HEK293T (cell line): ENCODE measurements around the gene FBRSL1.

Source experiments
- ARNT ChIP-seq: fragments of 450-650 bp; IDR thresholded peaks from 2 replicates; pipeline ENCODE4 v1.6.1; 2017; ENCODE audit warnings: mild to moderate bottlenecking
- BHLHE40 ChIP-seq: fragments of 450-650 bp; IDR thresholded peaks from 2 replicates; pipeline ENCODE4 v1.6.1; 2016; ENCODE audit warnings: mild to moderate bottlenecking, moderate library complexity, borderline replicate concordance
- CTBP1 ChIP-seq: fragments of 450-650 bp; IDR thresholded peaks from 2 replicates; pipeline ENCODE4 v1.6.1; 2016; ENCODE audit warnings: borderline replicate concordance
- ELF4 ChIP-seq: fragments of 450-650 bp; IDR thresholded peaks from 2 replicates; pipeline ENCODE4 v1.6.1; 2017; ENCODE audit warnings: antibody characterized with exemption
- FOXA1 ChIP-seq: fragments of 450-650 bp; IDR thresholded peaks from 2 replicates; pipeline ENCODE4 v1.6.1; 2016; ENCODE audit warnings: mild to moderate bottlenecking
- FOXK2 ChIP-seq: fragments of 450-650 bp; IDR thresholded peaks from 2 replicates; pipeline ENCODE4 v1.6.1; 2016; ENCODE audit warnings: mild to moderate bottlenecking
- FOXM1 ChIP-seq: fragments of 450-650 bp; IDR thresholded peaks from 2 replicates; pipeline ENCODE4 v1.6.1; 2017; ENCODE audit warnings: mild to moderate bottlenecking, borderline replicate concordance
- HDGF ChIP-seq: fragments of 450-650 bp; IDR thresholded peaks from 2 replicates; pipeline ENCODE4 v1.6.1; 2017; ENCODE audit warnings: antibody characterized with exemption, borderline replicate concordance
- L3MBTL2 ChIP-seq: fragments of 450-650 bp; conservative IDR thresholded peaks from 2 replicates; pipeline ENCODE4 v1.6.1; 2016; ENCODE audit warnings: mild to moderate bottlenecking
- LEF1 ChIP-seq: fragments of 450-650 bp; IDR thresholded peaks from 2 replicates; pipeline ENCODE4 v1.6.1; 2017; ENCODE audit warnings: mild to moderate bottlenecking, borderline replicate concordance
- SP1 ChIP-seq: fragments of 450-650 bp; IDR thresholded peaks from 2 replicates; pipeline ENCODE4 v1.6.1; 2017
- SUZ12 ChIP-seq: fragments of 450-650 bp; IDR thresholded peaks from 2 replicates; pipeline ENCODE4 v1.6.1; 2016; ENCODE audit warnings: mild to moderate bottlenecking
- ZNF384 ChIP-seq: fragments of 450-650 bp; IDR thresholded peaks from 2 replicates; pipeline ENCODE4 v1.6.1; 2016

GRCh38 chr12:132525011-132525832, 35.3 kb downstream of the FBRSL1 start:
- no peak for TF ChIP-seq SP1
- no peak for TF ChIP-seq ARNT
- no peak for TF ChIP-seq FOXK2
- TF ChIP-seq FOXA1: no peak
- TF ChIP-seq LEF1: no peak
- no peak for TF ChIP-seq BHLHE40
- TF ChIP-seq ZNF384: no peak
- TF ChIP-seq L3MBTL2: no peak
- TF ChIP-seq HDGF: no peak
- no peak for TF ChIP-seq CTBP1
- TF ChIP-seq FOXM1: no peak
- TF ChIP-seq ELF4: no peak
- TF ChIP-seq SUZ12: no peak
